Suprapubic skin (tissue), 4 donors: Measurements from ENCODE around the gene CD68. TPM values are rescaled to one million over a fixed set of nuclear protein-coding genes. Genes with fewer than 3 reads are reported as not detected.
A peak's percentile ranks its signal among the peaks of the same experiment; 100 is the strongest.

Experiments used
- DNase-seq, 2 donors: peaks; one replicate each; pipeline ENCODE4 v3.0.0-alpha.2; 2019; ENCODE audit warnings: low spot score in 2 of 2
- H3K27ac ChIP-seq: fragments of 200-600 bp; sonication (generic); one replicate; pipeline ENCODE4 v1.5.1; 2019
- H3K27me3 ChIP-seq: fragments of 200-600 bp; sonication (generic); one replicate; pipeline ENCODE4 v1.5.1; 2019
- H3K36me3 ChIP-seq: fragments of 200-600 bp; sonication (generic); one replicate; pipeline ENCODE4 v1.5.1; 2019
- H3K4me1 ChIP-seq: fragments of 200-600 bp; sonication (generic); one replicate; pipeline ENCODE4 v1.5.1; 2019
- H3K4me3 ChIP-seq: fragments of 200-600 bp; sonication (generic); one replicate; pipeline ENCODE4 v1.5.1; 2019; ENCODE audit warnings: mild to moderate bottlenecking
- H3K9me3 ChIP-seq: fragments of 200-600 bp; sonication (generic); one replicate; pipeline ENCODE4 v1.5.1; 2019
- EP300 ChIP-seq: sonication (generic); formaldehyde crosslinking; IDR thresholded peaks from one replicate; pipeline ENCODE4 v1.6.1; 2017; ENCODE audit warnings: antibody characterized with exemption
- POLR2A ChIP-seq, 2 donors: fragments of 450-650 bp; IDR thresholded peaks; one replicate each; pipeline ENCODE4 v1.6.1; 2017; ENCODE audit warnings: antibody characterized with exemption in 2 of 2, mild to moderate bottlenecking in 2 of 2, moderate library complexity in 2 of 2
- POLR2AphosphoS5 ChIP-seq, 3 donors: sonication (generic); formaldehyde crosslinking; IDR thresholded peaks; one replicate each; pipeline ENCODE4 v1.6.1; 2017; ENCODE audit warnings: antibody characterized with exemption in 3 of 3
- WGBS: methylation state at CpG from one replicate; pipeline ENCODE4 v1.1.5; 2018; 5-methylcytosine and 5-hydroxymethylcytosine counted together
- total RNA-seq, 4 donors: library from RNA; depleted of rRNA; stranded (reverse); fragments of >200 nt; gene quantifications; one replicate each; pipeline ENCODE4 v1.1.0, GENCODE V29; 2016
- TF ChIP-seq, protein P1 (sequence below), 2 donors: fragments of 200-600 bp in 1 of 2; fragments of 450-650 bp in 1 of 2; sonication (generic) in 1 of 2; IDR thresholded peaks; one replicate each; pipeline ENCODE4 v1.5.1; 2016 to 2019; ENCODE audit warnings: antibody characterized with exemption in 2 of 2, mild to moderate bottlenecking in 1 of 2, moderate library complexity in 1 of 2

Gene CD68
- total RNA-seq, 4 donors from 2014 or later: 5.0 to 13.2 (median 9.6) TPM

GRCh38 chr17:7573324-7574080, 5.9 kb upstream of the CD68 start:
- Histone ChIP-seq H3K9me3 (no peaks in the 10 kb centered on the region), H3K4me1 (peaks cover 56% of the 10 kb centered on the region), H3K27me3 (no peaks in the 10 kb centered on the region), H3K36me3 (peaks cover 68% of the 10 kb centered on the region), H3K27ac (peak overlapping the region; percentile 100), H3K4me3 (peak overlapping the region; percentile 100)
- TF ChIP-seq POLR2A (IDR thresholded peaks at IDR 0.05): peak in 1 of 2 donors; percentile 11
- TF ChIP-seq EP300: no peak
- TF ChIP-seq, protein P1, sequence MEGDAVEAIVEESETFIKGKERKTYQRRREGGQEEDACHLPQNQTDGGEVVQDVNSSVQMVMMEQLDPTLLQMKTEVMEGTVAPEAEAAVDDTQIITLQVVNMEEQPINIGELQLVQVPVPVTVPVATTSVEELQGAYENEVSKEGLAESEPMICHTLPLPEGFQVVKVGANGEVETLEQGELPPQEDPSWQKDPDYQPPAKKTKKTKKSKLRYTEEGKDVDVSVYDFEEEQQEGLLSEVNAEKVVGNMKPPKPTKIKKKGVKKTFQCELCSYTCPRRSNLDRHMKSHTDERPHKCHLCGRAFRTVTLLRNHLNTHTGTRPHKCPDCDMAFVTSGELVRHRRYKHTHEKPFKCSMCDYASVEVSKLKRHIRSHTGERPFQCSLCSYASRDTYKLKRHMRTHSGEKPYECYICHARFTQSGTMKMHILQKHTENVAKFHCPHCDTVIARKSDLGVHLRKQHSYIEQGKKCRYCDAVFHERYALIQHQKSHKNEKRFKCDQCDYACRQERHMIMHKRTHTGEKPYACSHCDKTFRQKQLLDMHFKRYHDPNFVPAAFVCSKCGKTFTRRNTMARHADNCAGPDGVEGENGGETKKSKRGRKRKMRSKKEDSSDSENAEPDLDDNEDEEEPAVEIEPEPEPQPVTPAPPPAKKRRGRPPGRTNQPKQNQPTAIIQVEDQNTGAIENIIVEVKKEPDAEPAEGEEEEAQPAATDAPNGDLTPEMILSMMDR (IDR thresholded peaks at IDR 0.05): no peak
- TF ChIP-seq POLR2AphosphoS5 (IDR thresholded peaks at IDR 0.05): peak; percentile 47 to 89 (median 81)
- WGBS: 1% methylated on average over 26 of the region's 71 CpGs
- DNase-seq: peak; percentile 94 to 95

DNA sequence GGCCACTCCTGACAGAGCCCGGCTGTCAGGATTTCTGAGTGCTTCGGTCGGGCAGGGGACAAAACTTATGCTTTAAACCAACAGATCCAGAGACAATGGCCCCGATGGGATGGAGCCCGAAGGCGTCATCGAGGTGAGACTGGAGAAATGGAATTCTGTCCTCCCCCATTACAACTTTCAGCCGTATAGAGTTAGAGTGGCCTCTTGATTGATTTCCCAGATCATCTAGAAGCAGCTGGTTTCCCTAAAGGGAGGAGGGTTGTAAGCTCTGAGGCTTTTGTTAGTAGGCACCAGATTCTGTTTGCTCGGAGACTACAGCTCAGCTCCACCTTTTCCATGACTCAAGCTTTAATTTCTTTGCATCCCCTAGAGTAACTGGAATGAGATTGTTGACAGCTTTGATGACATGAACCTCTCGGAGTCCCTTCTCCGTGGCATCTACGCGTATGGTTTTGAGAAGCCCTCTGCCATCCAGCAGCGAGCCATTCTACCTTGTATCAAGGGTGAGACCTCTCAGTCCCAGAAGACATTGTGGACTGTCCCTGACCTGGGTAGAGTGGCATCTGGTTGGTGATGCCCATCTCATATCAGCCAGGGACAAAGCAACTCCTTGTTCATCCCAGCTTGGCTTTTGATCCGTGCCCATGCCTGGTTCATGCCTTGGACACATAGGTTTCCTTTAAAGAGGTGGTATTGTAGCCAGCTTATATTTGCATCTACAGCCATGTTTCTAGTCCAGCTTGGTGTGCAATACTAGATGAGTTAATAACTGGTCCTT, 5.1 kb upstream of the CD68 start:
- peak overlapping the region; percentile 100 for H3K4me3 ChIP-seq
- TF ChIP-seq EP300 (no peak), POLR2A (IDR thresholded peaks at IDR 0.05) (no peak), POLR2AphosphoS5 (IDR thresholded peaks at IDR 0.05) (no peak)
- TF ChIP-seq, protein P1 (IDR thresholded peaks at IDR 0.05): no peak
- 27% methylated on average over 15 of the region's 15 CpGs for WGBS
- no peaks in the 10 kb centered on the region for H3K27me3 ChIP-seq
- peak overlapping the region; percentile 100 for H3K27ac ChIP-seq
- no peaks in the 10 kb centered on the region for H3K9me3 ChIP-seq
- peaks cover 68% of the 10 kb centered on the region for H3K36me3 ChIP-seq
- peaks cover 65% of the 10 kb centered on the region for H3K4me1 ChIP-seq
- no peak for DNase-seq

DNA sequence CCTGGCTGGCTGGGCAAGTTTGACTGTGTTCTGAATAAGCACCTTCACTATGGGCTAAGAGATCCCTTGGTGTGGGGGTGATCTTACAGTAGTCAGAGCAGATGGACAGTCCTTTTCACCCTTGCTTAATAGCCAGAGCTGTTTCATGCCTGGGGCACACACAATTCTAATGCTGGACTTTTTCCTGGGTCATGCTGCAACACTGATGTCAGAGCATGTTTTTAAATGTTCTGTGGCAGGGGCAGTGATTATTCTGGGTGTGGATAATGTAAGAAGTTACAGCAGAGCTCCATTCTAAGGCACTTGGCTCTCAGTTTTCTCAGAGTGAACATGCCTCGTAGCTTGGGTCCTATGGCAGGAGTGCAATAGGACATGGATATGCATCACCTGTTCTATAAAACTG, 4.0 kb upstream of the CD68 start:
- H3K27me3 ChIP-seq: no peaks in the 10 kb centered on the region
- peak overlapping the region; percentile 3 for H3K4me3 ChIP-seq
- TF ChIP-seq POLR2A (IDR thresholded peaks at IDR 0.05) (no peak), POLR2AphosphoS5 (IDR thresholded peaks at IDR 0.05) (no peak), EP300 (no peak)
- TF ChIP-seq, protein P1 (IDR thresholded peaks at IDR 0.05): no peak
- DNase-seq: no peak
- peaks cover 76% of the 10 kb centered on the region for H3K4me1 ChIP-seq
- peaks cover 61% of the 10 kb centered on the region for H3K36me3 ChIP-seq
- H3K27ac ChIP-seq: peak overlapping the region; percentile 2
- H3K9me3 ChIP-seq: no peaks in the 10 kb centered on the region
- 89% methylated on average over 1 of the region's 1 CpG for WGBS

GRCh38 chr17:7575959-7576358, 3.5 kb upstream of the CD68 start:
- peaks cover 80% of the 10 kb centered on the region for H3K4me1 ChIP-seq
- peaks cover 56% of the 10 kb centered on the region for H3K36me3 ChIP-seq
- 71% methylated on average over 7 of the region's 7 CpGs for WGBS
- TF ChIP-seq POLR2A (IDR thresholded peaks at IDR 0.05) (no peak), POLR2AphosphoS5 (IDR thresholded peaks at IDR 0.05) (no peak), EP300 (no peak)
- TF ChIP-seq, protein P1 (IDR thresholded peaks at IDR 0.05): no peak
- no peaks in the 10 kb centered on the region for H3K27me3 ChIP-seq
- H3K4me3 ChIP-seq: peak overlapping the region; percentile 3
- H3K9me3 ChIP-seq: no peaks in the 10 kb centered on the region
- no peak for DNase-seq
- no peak overlapping the region for H3K27ac ChIP-seq

GRCh38 chr17:7576432-7576937, 3.0 kb upstream of the CD68 start:
- TF ChIP-seq POLR2A (IDR thresholded peaks at IDR 0.05) (no peak), POLR2AphosphoS5 (IDR thresholded peaks at IDR 0.05) (no peak), EP300 (no peak)
- TF ChIP-seq, protein P1 (IDR thresholded peaks at IDR 0.05): no peak
- DNase-seq: no peak
- WGBS: 81% methylated on average over 14 of the region's 14 CpGs
- peaks cover 52% of the 10 kb centered on the region for H3K36me3 ChIP-seq
- H3K9me3 ChIP-seq: no peaks in the 10 kb centered on the region
- H3K4me1 ChIP-seq: peaks cover 83% of the 10 kb centered on the region
- H3K27me3 ChIP-seq: no peaks in the 10 kb centered on the region
- H3K27ac ChIP-seq: no peak overlapping the region
- H3K4me3 ChIP-seq: no peak overlapping the region
